Mammary epithelial cell (primary cell): ENCODE measurements around the gene PPP2R2B.

Experiments
- CTCF ChIP-seq, 2 donors: IDR thresholded peaks in 1 of 2; conservative IDR thresholded peaks in 1 of 2; 2 replicates each; pipeline ENCODE4 v1.5.1; 2011 to 2012; ENCODE audit warnings: inconsistent platforms in 2 of 2, low read length in 2 of 2, mild to moderate bottlenecking in 2 of 2, control low read depth in 1 of 2, low read depth in 1 of 2; ENCODE audit not compliant: insufficient read depth in 1 of 2; ENCODE audit errors: extremely low read depth in 1 of 2
- EZH2 ChIP-seq: IDR thresholded peaks from 2 replicates; pipeline ENCODE4 v1.6.1; 2012; ENCODE audit warnings: low read length, inconsistent platforms, borderline replicate concordance

GRCh38 chr5:146719179-146719578, 159.4 kb downstream of the PPP2R2B start:
- TF ChIP-seq CTCF (conservative IDR thresholded peaks at IDR 0.05 in 1 of 2, IDR thresholded peaks at IDR 0.05 in 1 of 2; ENCODE audit: extremely low read depth in 1 of 2, insufficient read depth in 1 of 2, low read depth in 1 of 2, low read length in 2 of 2) (no peak), EZH2 (no peak)
